ENCODE data around the gene EFNA2.

Gene EFNA2

DNA sequence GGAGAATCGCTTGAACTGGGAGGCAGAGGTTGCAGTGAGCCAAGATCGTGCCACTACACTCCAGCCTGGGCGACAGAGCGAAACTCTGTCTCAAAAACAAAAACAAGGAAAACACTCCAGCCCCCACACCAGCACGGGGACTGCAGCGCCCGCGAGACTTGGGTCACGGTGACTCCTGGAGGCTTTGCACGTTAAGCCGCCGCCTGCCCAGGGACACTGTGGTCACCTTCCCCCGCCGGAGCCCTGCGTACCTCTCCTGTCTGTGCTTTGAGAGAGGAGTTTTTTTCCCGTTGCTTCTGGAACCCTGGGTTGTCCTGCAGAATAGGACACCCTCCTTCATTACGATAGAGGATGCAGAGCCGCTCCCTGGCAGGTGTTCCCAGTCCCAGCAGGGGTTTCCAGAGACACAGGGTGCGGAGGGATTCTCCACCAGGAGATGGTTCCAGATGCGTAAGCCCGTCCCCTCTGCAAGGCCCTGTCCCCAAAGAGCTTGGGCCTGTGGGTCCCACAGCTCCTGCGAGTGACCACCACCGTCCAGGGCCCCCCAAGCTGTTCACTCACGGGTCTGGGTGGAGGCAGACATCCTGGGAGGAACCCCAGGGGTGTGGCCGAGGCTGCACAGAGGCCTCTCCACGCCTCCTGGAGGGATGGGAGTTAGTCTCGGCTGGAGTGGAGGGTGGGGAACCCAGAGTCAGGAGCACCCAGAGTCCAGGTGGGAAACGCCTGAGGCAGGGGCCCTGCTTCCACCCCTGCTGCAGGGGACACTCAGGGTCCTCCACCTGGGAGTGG is 55.2 kb downstream of the EFNA2 start:
- H3K27ac ChIP-seq, result no peak overlapping the region
- DNase-seq (ENCODE audit: low read depth, low spot score), result no peak

DNA sequence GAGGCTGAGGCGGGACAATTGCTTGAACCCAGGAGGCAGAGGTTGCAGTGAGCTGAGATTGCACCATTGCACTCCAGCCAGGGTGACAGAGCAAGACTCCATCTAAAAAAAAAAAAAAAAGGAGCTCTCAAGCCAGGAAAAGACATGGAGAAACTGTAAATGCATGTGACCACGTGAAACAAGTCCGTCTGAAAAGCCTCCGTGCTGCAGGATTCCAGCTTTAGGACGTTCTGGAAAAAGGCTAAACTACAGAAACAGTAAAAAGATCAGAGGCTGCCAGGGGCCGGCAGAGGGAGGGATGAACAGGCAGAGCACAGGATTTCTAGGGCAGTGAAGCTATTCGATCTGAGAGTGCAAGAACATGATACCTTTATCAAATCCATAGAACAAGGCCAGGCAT is 57.4 kb downstream of the EFNA2 start:
- no peak overlapping the region for H3K27ac ChIP-seq
- DNase-seq (ENCODE audit: low read depth, low spot score), result no peak

DNA sequence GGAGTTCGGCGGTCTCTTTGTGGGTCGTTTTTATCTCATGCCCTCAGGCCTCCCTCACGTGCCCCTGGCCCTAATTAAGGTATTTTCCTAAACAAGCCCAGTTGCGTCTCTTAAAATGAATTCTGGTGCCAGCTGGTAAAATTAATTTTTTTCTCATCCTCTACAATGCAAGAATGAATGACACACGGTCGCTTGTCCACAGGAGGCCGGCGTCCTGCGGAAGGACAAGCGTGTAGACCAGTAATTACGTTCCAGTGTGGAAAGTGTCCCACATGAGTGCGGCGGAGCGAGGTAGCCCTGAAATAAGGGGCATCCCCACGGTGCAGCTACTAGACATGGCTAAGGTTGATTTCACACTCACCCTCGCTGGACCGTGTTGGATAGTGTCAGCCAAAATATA is 63.5 kb downstream of the EFNA2 start:
- no peak for DNase-seq (ENCODE audit: low read depth, low spot score)
- H3K27ac ChIP-seq, result no peak overlapping the region

DNA sequence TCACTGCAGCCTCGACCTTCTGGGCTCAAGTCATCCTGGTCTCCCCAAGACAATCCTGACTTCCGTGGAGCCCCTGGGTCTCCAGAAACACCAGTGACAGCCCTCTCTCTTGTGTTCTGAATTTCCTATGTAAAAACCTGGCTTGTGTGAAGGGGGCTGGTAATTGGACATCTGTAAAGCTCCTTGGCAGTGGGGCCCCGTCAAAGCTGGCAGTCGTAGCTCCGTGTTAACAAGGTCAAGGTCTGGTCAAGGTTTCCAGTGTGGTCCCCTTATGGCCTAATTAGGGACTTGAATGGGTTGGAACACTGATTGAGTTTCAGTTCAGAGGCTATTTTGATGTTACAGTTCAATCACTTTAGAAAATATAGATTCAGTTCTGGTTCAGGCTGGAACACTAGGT is 65.2 kb downstream of the EFNA2 start:
- H3K27ac ChIP-seq, result no peak overlapping the region
- no peak for DNase-seq (ENCODE audit: low read depth, low spot score)

Measured in epithelial cell of prostate (primary cell).